Testis (tissue), 2 donors: ENCODE data around the gene GARIN5B.

Experiments used
- CTCF ChIP-seq, 3 experiments: fragments of 450-650 bp in 2 of 3; fragments of 200-600 bp in 1 of 3; sonication (generic) in 1 of 3; IDR thresholded peaks; one replicate each; pipeline ENCODE4 v1.5.1; 2016 to 2019; ENCODE audit warnings: antibody characterized with exemption in 3 of 3, mild to moderate bottlenecking in 2 of 3, moderate library complexity in 1 of 3
- POLR2A ChIP-seq: fragments of 450-650 bp; IDR thresholded peaks from one replicate; pipeline ENCODE4 v1.6.1; 2017; ENCODE audit warnings: antibody characterized with exemption, mild to moderate bottlenecking, moderate library complexity

GRCh38 chr19:55387736-55388497 is 24.9 kb upstream of the GARIN5B start:
- no peak for TF ChIP-seq CTCF (IDR thresholded peaks at IDR 0.05)
- no peak for TF ChIP-seq POLR2A
